H9 (cell line): ENCODE measurements around the gene DNAH8. TPM values are rescaled to one million over a fixed set of nuclear protein-coding genes. Genes with fewer than 3 reads are reported as not detected.

Experiments used
- DNase-seq: peaks from one replicate; pipeline ENCODE4 v3.0.0-alpha.2; 2017
- H2AFZ ChIP-seq: one replicate; pipeline ENCODE4 v1.6.1; 2013; ENCODE audit warnings: mild to moderate bottlenecking, low read length, control low read depth, moderate library complexity
- H2AK5ac ChIP-seq: 2 replicates; pipeline ENCODE4 v1.6.1; 2013; ENCODE audit warnings: low read length, control low read depth, mixed read lengths; ENCODE audit not compliant: insufficient read length
- H2BK120ac ChIP-seq: one replicate; pipeline ENCODE4 v1.6.1; 2013; ENCODE audit warnings: low read depth, mild to moderate bottlenecking, low read length, control low read depth, inconsistent platforms; ENCODE audit not compliant: poor library complexity, severe bottlenecking
- H2BK12ac ChIP-seq: 2 replicates; pipeline ENCODE4 v1.6.1; 2013; ENCODE audit warnings: low read length, control low read depth, mixed read lengths, low read depth; ENCODE audit not compliant: insufficient read length
- H2BK15ac ChIP-seq: 2 replicates; pipeline ENCODE4 v1.6.1; 2013; ENCODE audit warnings: low read depth, low read length, control low read depth
- H2BK20ac ChIP-seq: one replicate; pipeline ENCODE4 v1.6.1; 2013; ENCODE audit warnings: low read depth, mild to moderate bottlenecking, low read length, control low read depth, inconsistent platforms; ENCODE audit not compliant: poor library complexity, severe bottlenecking
- H2BK5ac ChIP-seq: 2 replicates; pipeline ENCODE4 v1.6.1; 2013; ENCODE audit warnings: low read length, control low read depth, mixed read lengths; ENCODE audit not compliant: insufficient read length
- H3K14ac ChIP-seq: 2 replicates; pipeline ENCODE4 v1.6.1; 2013; ENCODE audit warnings: low read length, control low read depth; ENCODE audit not compliant: insufficient read depth
- H3K18ac ChIP-seq: 2 replicates; pipeline ENCODE4 v1.6.1; 2013; ENCODE audit warnings: low read depth, mild to moderate bottlenecking, mixed read lengths, low read length, control low read depth; ENCODE audit not compliant: insufficient read length
- H3K23ac ChIP-seq: 2 replicates; pipeline ENCODE4 v1.6.1; 2013; ENCODE audit warnings: low read length, control low read depth, mixed read lengths, low read depth; ENCODE audit not compliant: insufficient read length
- H3K23me2 ChIP-seq: 2 replicates; pipeline ENCODE4 v1.6.1; 2013; ENCODE audit warnings: low read depth, mild to moderate bottlenecking, mixed read lengths, low read length, control low read depth; ENCODE audit not compliant: insufficient read length, poor library complexity, severe bottlenecking
- H3K27ac ChIP-seq: 2 replicates; pipeline ENCODE4 v1.5.1; 2013; ENCODE audit warnings: low read length, control low read depth, mixed read lengths, low read depth; ENCODE audit not compliant: insufficient read length
- H3K27me3 ChIP-seq: 2 replicates; pipeline ENCODE4 v1.6.1; 2013; ENCODE audit warnings: low read length, control low read depth, inconsistent platforms; ENCODE audit not compliant: insufficient read depth
- H3K4ac ChIP-seq: 2 replicates; pipeline ENCODE4 v1.6.1; 2013; ENCODE audit warnings: low read depth, mild to moderate bottlenecking, control low read depth, inconsistent platforms, low read length, moderate library complexity
- H3K4me1 ChIP-seq: 2 replicates; pipeline ENCODE4 v1.6.1; 2013; ENCODE audit warnings: low read length, control low read depth, inconsistent platforms; ENCODE audit not compliant: insufficient read depth
- H3K4me2 ChIP-seq: 2 replicates; pipeline ENCODE4 v1.6.1; 2013; ENCODE audit warnings: low read length, control low read depth, mixed read lengths; ENCODE audit not compliant: insufficient read length, insufficient read depth
- H3K56ac ChIP-seq: 2 replicates; pipeline ENCODE4 v1.6.1; 2013; ENCODE audit warnings: low read depth, mild to moderate bottlenecking, mixed read lengths, low read length, control low read depth; ENCODE audit not compliant: insufficient read length
- H3K79me1 ChIP-seq: 2 replicates; pipeline ENCODE4 v1.6.1; 2013; ENCODE audit warnings: low read depth, mild to moderate bottlenecking, moderate library complexity, low read length, control low read depth, inconsistent platforms; ENCODE audit not compliant: insufficient read depth, poor library complexity, severe bottlenecking
- H3K79me2 ChIP-seq: 2 replicates; pipeline ENCODE4 v1.6.1; 2013; ENCODE audit warnings: low read length, control low read depth, inconsistent platforms; ENCODE audit not compliant: insufficient read depth
- H3K9ac ChIP-seq: 2 replicates; pipeline ENCODE4 v1.6.1; 2013; ENCODE audit warnings: low read length, control low read depth, mixed read lengths; ENCODE audit not compliant: insufficient read length; ENCODE audit errors: extremely low read depth
- H3K9me3 ChIP-seq: one replicate; pipeline ENCODE4 v1.6.1; 2013; ENCODE audit warnings: low read depth, low read length, inconsistent platforms; ENCODE audit not compliant: control insufficient read depth
- H3T11ph ChIP-seq: one replicate; pipeline ENCODE4 v1.6.1; 2013; ENCODE audit warnings: mild to moderate bottlenecking, low read length, control low read depth, inconsistent platforms
- H4K20me1 ChIP-seq: one replicate; pipeline ENCODE4 v1.6.1; 2013; ENCODE audit not compliant: control insufficient read depth, insufficient read length, insufficient read depth
- H4K5ac ChIP-seq: 2 replicates; pipeline ENCODE4 v1.6.1; 2013; ENCODE audit warnings: low read depth, mild to moderate bottlenecking, mixed read lengths, low read length, control low read depth; ENCODE audit not compliant: insufficient read length
- H4K8ac ChIP-seq: replicated peaks from 2 replicates; pipeline ENCODE4 v1.6.1; 2013; ENCODE audit warnings: low read length, control low read depth, mixed read lengths, low read depth; ENCODE audit not compliant: insufficient read length
- H4K91ac ChIP-seq: 2 replicates; pipeline ENCODE4 v1.6.1; 2013; ENCODE audit warnings: low read depth, mild to moderate bottlenecking, moderate library complexity, mixed read lengths, low read length, control low read depth; ENCODE audit not compliant: insufficient read length
- H3K27ac Mint-ChIP-seq, 3 experiments: 2 replicates in 2 of 3; 3 replicates in 1 of 3; pipeline ENCODE4 v1.8.0; 2020 to 2021; ENCODE audit warnings: mixed read lengths in 3 of 3, mild to moderate bottlenecking in 1 of 3, moderate library complexity in 1 of 3
- H3K27me3 Mint-ChIP-seq: 2 replicates; pipeline ENCODE4 v1.8.0; 2021; ENCODE audit warnings: low read depth, mild to moderate bottlenecking, moderate library complexity, mixed read lengths
- H3K36me3 Mint-ChIP-seq, 3 experiments: 2 replicates in 2 of 3; 3 replicates in 1 of 3; pipeline ENCODE4 v1.8.0; 2020 to 2021; ENCODE audit warnings: low read depth in 3 of 3, mixed read lengths in 3 of 3; ENCODE audit not compliant: insufficient read depth in 1 of 3
- H3K4me1 Mint-ChIP-seq, 2 experiments: 2 replicates each; pipeline ENCODE4 v1.8.0; 2020; ENCODE audit warnings: mixed read lengths in 2 of 2
- H3K4me3 Mint-ChIP-seq, 2 experiments: 2 replicates in 1 of 2; 3 replicates in 1 of 2; pipeline ENCODE4 v1.8.0; 2020 to 2021; ENCODE audit warnings: mild to moderate bottlenecking in 2 of 2, mixed read lengths in 2 of 2, moderate library complexity in 1 of 2
- H3K9me3 Mint-ChIP-seq, 2 experiments: 2 replicates in 1 of 2; 3 replicates in 1 of 2; pipeline ENCODE4 v1.8.0; 2020; ENCODE audit warnings: mild to moderate bottlenecking in 2 of 2, mixed read lengths in 2 of 2, moderate library complexity in 1 of 2
- WGBS: extraction: QIAGEN DNeasy Blood & Tissue Kit; methylation state at CpG from one replicate; pipeline ENCODE4 v1.1.7; 2013; ENCODE audit warnings: missing lambda C conversion rate, low lambda C conversion rate, mixed read lengths; ENCODE audit not compliant: insufficient read length; ENCODE audit errors: extremely low coverage; 5-methylcytosine and 5-hydroxymethylcytosine counted together
- total RNA-seq: library from RNA; stranded (reverse); gene quantifications from 2 replicates; pipeline ENCODE4 v1.2.1, GENCODE V29; 2021
- TF ChIP-seq, protein P1 (sequence below): fragments of 200-600 bp; sonication (generic); conservative IDR thresholded peaks from 3 replicates; pipeline ENCODE4 v1.8.0; 2021; ENCODE audit warnings: antibody characterized with exemption, mild to moderate bottlenecking

The DNAH8 gene
- total RNA-seq, 1 experiment from 2014 or later, result not detected

DNA sequence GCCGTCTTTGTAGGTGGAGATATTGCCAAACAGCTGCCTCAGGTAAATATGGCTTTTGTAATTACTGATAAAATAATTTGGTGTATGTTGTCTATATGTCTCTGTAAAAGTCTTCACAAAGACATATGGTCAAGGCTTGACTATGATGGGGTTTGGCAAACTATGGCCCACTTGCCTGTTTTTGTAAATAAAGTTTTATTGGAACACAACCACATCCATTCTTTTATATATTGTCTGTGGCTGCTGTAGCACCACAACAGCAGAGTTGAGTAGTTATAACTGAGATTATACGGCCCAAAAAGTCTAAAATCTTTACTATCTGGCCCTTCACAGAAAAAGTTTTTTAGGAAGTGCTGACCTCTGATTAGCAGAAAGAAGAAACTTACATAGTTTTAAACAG, 133.6 kb downstream of the DNAH8 start:
- H2BK12ac ChIP-seq, result no peak overlapping the region
- Mint-ChIP-seq H3K4me1 (peaks cover 14 to 24% of the 10 kb centered on the region in 2 experiments), H3K27ac (no peak overlapping the region), H3K27me3 (0 out of 2 replicates have a peak, but pooled peaks cover 1% of the 10 kb centered on the region), H3K36me3 (no peaks in the 10 kb centered on the region; a peak in 1 of 7 replicates), H3K9me3 (no peaks in the 10 kb centered on the region), H3K4me3 (no peak overlapping the region)
- DNase-seq, result no peak
- no peaks in the 10 kb centered on the region for H4K20me1 ChIP-seq
- H3K56ac ChIP-seq, result no peak overlapping the region
- no peaks in the 10 kb centered on the region for H3K79me2 ChIP-seq
- H2BK15ac ChIP-seq, result no peak overlapping the region
- no peak overlapping the region for H3T11ph ChIP-seq
- no peak overlapping the region for H3K4ac ChIP-seq
- no peak overlapping the region for H2BK5ac ChIP-seq
- no peak overlapping the region for H3K4me2 ChIP-seq
- H3K23ac ChIP-seq, result no peak overlapping the region
- TF ChIP-seq, protein P1, sequence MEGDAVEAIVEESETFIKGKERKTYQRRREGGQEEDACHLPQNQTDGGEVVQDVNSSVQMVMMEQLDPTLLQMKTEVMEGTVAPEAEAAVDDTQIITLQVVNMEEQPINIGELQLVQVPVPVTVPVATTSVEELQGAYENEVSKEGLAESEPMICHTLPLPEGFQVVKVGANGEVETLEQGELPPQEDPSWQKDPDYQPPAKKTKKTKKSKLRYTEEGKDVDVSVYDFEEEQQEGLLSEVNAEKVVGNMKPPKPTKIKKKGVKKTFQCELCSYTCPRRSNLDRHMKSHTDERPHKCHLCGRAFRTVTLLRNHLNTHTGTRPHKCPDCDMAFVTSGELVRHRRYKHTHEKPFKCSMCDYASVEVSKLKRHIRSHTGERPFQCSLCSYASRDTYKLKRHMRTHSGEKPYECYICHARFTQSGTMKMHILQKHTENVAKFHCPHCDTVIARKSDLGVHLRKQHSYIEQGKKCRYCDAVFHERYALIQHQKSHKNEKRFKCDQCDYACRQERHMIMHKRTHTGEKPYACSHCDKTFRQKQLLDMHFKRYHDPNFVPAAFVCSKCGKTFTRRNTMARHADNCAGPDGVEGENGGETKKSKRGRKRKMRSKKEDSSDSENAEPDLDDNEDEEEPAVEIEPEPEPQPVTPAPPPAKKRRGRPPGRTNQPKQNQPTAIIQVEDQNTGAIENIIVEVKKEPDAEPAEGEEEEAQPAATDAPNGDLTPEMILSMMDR, result no peak
- peaks cover 3% of the 10 kb centered on the region; the same call in 1 of the 2 replicates for H3K4me1 ChIP-seq
- H4K8ac ChIP-seq, result no peak overlapping the region
- H3K27ac ChIP-seq, result no peak overlapping the region
- H4K91ac ChIP-seq, result no peak overlapping the region
- no peak overlapping the region for H4K5ac ChIP-seq
- H3K27me3 ChIP-seq, result no peaks in the 10 kb centered on the region
- no peak overlapping the region for H3K14ac ChIP-seq
- no CpG with 5 or more reads among the region's 2 CpGs for WGBS
- no peak overlapping the region for H2BK120ac ChIP-seq
- no peak overlapping the region for H3K18ac ChIP-seq
- no peak overlapping the region for H3K9ac ChIP-seq
- no peaks in the 10 kb centered on the region for H3K9me3 ChIP-seq
- no peaks in the 10 kb centered on the region for H3K79me1 ChIP-seq
- H2AK5ac ChIP-seq, result no peak overlapping the region
- no peak overlapping the region for H2BK20ac ChIP-seq
- no peaks in the 10 kb centered on the region for H3K23me2 ChIP-seq
- H2AFZ ChIP-seq, result no peak overlapping the region
